GM12892 (cell line): ENCODE data around the gene RAVER1.

Experiments used
- DNase-seq: peaks from one replicate; pipeline ENCODE4 v3.0.0; 2011; ENCODE audit not compliant: insufficient read length
- FAIRE-seq: peaks from 2 replicates; lab custom pipeline; 2011; peaks lifted over from hg19 to GRCh38; lab: Jason Lieb, UNC
- POLR2A ChIP-seq: IDR thresholded peaks from 2 replicates; pipeline ENCODE4 v1.6.1; 2011; ENCODE audit warnings: low read depth, low read length, control low read depth
- POLR2AphosphoS5 ChIP-seq: IDR thresholded peaks from 2 replicates; pipeline ENCODE4 v1.6.1; 2011; ENCODE audit warnings: low read depth, low read length, control low read depth
- TAF1 ChIP-seq: IDR thresholded peaks from 2 replicates; pipeline ENCODE4 v1.6.1; 2011; ENCODE audit warnings: low read depth, mild to moderate bottlenecking, control low read depth, low read length, borderline replicate concordance

The RAVER1 gene

DNA sequence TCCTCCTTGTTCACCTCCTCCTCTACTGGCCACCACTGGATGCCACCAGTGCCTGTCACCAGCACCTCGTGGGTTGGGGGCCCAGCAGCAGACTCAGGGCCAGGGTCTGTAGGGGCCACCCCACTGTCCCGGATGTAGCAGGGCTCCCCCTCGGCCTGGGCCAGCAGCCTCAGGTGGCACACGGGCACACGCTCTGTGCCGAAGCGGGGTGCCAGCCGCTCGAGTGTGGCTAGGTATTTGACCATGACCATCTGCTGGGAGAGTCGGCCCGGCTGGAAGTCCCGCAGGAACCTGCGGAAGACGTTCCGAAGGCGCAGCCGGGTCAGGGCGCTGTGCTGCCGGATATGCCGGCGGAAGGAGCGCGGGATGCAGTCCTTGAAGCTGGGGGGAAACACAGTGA is 32.2 kb upstream of the RAVER1 start:
- FAIRE-seq (no peak), DNase-seq (no peak)
- TF ChIP-seq POLR2A (no peak), TAF1 (no peak), POLR2AphosphoS5 (no peak)

DNA sequence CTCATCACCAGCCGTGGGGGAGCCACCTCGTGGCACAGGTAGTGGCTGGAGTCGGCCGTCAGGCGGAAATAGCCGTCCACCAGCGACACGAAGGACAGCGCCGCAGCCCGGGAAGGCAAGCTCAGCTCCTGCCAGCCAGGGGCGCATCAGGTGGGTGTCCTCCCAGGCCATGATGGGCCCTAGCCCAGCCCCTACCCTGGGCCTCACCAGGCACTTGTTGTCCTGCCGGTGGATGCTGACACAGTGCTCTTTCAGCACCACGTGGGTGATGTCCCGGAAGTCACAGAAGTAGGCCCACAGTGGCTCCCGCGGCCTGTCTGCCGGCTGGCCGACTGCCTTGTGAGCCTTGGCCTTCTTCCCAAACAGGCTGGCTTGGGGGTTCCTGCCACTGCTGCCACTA is 31.3 kb upstream of the RAVER1 start:
- no peak for TF ChIP-seq POLR2A
- no peak for TF ChIP-seq TAF1
- TF ChIP-seq POLR2AphosphoS5: no peak
- FAIRE-seq: no peak

DNA sequence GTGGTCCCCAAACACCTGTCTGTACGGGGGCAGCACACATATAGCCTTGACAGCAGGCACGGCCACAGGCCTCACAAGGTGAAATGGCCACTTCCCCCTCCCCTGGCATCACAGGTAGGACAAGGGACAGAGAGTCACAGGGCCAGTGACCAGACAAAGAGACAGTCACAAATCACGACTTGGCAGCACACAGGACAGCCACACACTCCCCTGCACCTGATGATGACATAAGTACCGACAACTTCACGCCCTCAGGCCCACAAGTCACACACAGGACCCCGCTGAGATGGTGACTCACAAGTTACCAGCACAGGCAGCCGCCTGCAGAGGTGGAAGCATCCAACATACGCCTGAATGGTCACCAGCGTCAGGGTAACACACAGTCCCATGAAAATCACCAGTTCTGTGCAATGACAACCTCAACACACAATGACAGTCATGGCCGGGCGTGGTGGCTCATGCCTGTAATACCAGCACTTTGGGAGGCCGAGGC is 30.5 kb upstream of the RAVER1 start:
- FAIRE-seq (no peak), DNase-seq (no peak)
- TF ChIP-seq POLR2AphosphoS5 (no peak), TAF1 (no peak)

More for the DNA sequence above, 31.3 kb upstream of the RAVER1 start:
- no peak for DNase-seq

DNA sequence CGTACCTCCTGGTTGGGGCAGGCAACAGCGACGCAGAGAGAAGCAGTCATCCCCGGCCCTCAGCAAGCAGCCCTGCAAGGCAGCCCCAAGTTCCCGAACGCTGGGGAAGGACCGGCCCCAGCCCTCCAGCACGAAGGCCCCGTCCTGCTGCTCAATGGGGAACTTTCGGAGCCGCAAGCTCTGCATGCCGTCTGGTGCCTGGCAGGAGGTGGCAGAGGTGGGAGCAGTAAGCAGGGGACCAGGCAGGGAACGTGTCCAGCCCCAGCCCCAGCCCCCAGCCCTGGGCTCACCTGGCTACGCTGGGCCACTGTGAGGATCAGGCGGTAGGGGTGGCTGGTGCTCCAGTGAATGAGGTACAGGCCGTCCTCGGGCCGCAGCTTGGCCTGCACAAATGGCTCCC is 28.9 kb upstream of the RAVER1 start:
- DNase-seq (peak; percentile 10), FAIRE-seq (no peak)
- no peak for TF ChIP-seq POLR2A
- no peak for TF ChIP-seq TAF1
- no peak for TF ChIP-seq POLR2AphosphoS5

DNA sequence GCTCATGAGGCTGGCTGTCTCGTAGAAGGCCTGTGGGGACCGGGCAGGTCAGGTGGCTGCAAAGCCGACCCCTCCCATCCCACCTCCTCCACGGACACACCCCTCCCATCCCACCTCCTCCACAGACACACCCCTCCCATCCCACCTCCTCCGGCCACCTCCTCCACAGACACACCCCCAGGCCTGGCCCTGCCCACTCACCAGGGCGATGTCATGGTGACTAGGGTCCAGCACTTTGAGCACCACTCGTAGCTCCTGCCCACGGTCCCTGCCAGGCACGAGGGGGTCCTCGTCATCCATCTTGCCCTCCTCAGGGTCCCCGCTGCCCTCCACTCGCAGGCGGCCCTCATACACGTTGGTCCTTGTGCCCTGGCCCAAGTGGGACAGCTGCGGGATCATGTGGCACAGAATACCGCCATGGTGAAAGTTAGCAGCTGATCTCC is 28.3 kb upstream of the RAVER1 start:
- no peak for FAIRE-seq
- TF ChIP-seq POLR2A: no peak
- no peak for TF ChIP-seq TAF1
- no peak; the same call in 1 of the 2 replicates for TF ChIP-seq POLR2AphosphoS5

DNA sequence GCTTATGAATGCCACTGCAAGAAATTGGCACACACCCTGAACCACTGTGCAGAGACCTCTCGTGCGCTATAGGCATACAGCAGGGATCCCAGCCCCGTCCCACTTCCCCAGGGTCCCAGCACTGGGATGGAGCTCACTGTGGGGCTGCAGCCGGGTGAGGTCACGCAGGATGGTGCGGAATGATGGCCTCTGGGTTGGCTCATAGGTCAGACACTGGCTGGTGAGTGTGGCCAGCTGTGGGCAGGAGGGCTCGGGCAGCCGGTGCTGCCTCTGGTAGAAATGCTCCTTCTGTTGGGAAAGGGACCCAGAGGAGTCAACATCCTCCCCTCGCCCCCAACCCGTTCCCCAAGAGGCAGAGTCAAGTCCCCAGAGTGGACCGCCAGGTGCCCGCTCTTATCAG is 23.1 kb upstream of the RAVER1 start:
- no peak; the same call in 1 of the 2 replicates for TF ChIP-seq POLR2AphosphoS5
- TF ChIP-seq POLR2A: no peak
- no peak for TF ChIP-seq TAF1
- FAIRE-seq (no peak), DNase-seq (no peak)

More for the DNA sequence above, 28.3 kb upstream of the RAVER1 start:
- peak; percentile 13 for DNase-seq

DNA sequence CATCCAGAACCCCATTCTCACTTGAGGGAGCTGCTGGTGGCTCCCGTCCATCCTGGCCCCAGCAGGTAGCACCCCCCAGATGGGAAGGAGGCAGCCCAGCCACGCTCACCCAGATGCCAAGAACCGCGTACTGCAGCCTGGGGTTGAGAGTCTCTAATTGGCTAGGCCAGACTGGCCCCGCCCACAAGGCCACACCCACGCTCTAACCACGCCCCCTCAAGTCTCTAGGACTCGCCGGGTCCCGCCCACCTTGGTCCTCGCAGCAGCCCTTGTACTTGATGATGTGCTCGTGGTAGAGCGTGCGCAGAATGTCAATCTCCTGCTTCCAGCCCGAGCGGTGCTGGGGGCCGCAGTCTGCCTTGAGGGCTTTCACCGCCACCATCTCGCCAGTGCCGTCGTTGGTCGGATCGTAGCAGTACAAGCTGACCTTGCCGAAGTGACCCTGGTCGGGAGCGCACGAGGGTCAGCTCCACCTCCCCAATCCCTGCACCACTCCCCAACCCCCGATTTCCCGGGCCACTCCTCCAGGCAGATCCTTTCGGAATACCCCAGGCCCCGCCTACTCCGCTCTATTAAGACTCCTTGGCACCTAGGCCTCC is 20.6 kb upstream of the RAVER1 start:
- no peak for TF ChIP-seq POLR2A
- TF ChIP-seq TAF1: no peak
- DNase-seq (peak; percentile 19), FAIRE-seq (peak; percentile 24)

DNA sequence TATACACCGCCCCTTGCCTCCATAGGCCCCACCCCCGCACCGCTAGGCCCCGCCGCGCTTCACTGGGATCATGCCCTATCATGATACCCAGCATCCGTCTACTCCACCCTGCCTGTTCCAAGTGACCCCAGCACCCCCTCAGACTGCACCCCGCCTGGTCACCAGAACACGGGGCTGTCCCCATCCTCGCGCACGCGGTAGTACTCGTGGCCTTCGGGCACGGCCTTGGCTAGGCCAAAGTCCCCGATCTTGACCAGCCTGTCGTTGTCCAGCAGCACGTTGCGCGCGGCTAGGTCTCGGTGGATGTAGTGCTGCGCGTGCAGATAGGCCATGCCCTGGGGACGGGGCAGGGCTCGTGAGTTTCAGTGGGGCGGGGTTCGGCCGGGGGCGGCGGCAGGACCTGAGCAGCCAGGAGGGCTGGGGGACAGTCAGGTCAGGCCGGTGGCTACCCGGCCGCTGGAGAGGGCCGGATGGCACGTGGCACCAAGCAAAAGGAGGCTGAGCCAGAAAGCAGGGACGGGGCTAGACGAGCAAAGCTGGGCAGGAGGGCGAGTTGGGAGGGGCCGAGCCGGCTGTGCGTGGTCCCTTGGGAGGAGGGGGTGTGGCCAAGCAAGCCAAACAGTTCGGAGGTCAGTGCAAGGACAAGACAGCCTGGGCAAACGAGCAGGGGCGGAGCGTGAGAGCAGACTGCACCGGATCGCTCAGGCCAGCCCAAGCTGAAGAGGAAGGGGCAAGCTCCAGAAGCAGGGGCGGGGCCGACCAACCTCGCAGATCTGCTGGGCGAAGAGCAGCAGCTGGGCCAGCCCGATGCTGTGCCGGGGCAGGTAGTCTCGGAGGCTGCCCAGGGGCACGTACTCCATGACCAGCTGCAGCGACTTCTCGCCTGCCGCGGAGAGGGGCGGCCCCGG is 19.7 kb upstream of the RAVER1 start:
- FAIRE-seq: no peak
- DNase-seq: peak; percentile 13
- TF ChIP-seq POLR2AphosphoS5 (no peak), POLR2A (no peak), TAF1 (no peak)

DNA sequence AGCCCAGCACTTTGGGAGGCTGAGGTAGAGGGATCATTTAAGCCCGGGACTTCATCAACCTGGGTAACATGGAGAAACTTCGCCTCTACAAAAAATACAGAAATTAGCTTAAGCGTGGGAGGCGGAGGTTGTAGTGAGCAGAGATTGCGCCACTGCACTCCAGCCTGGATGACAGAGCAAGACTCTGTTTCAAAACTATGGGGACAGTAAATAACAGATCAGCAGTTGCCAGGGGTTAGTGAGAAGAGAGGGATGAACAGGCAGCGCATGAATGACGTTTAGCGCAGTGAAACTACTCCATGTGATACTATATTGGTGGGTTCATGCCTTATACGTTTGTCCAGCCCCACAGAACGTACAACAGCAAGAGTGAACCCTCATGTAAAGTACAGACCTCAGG is 13.2 kb upstream of the RAVER1 start:
- DNase-seq (no peak), FAIRE-seq (no peak)
- TF ChIP-seq TAF1 (no peak), POLR2A (no peak), POLR2AphosphoS5 (no peak)

DNA sequence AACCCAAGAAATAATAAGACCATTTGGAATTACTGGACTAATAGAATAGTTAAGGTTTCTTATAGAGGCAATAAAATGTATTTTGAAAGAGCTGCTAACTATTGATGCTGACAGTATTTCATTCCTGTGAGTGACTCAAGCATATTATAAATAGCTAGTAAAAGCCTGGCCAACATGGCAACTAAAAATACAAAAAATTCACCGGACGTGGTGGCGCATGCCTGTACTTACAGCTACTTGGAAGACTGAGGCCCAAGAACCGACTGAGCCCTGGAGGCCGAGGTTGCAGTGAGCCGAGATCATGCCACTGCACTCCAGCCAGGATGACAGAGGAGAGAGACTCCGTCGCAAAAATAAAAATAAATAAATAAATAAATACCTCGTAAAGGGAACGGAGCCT is 11.5 kb upstream of the RAVER1 start:
- no peak for FAIRE-seq

DNA sequence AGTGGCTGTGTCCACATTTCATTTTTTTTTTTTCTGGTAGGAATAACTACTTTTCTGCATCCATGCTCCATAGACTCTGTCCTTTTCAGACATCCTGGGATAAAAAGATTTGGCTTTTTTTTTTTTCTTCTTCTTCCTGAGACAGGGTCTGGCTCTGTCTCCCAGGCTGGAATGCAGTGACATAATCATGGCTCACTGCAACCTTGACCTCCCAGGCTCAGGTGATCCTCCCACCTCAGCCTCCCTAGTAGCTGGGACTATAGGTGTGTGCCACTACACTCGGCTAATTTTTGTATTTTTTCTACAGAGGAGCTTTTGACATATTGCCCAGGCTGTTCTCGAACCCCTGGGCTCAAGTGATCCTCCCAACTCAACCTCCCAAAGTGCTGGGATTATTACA is 10.2 kb upstream of the RAVER1 start:
- TF ChIP-seq POLR2A (no peak), POLR2AphosphoS5 (no peak), TAF1 (no peak)
- DNase-seq: no peak
- FAIRE-seq: no peak

More for the DNA sequence above, 11.5 kb upstream of the RAVER1 start:
- TF ChIP-seq POLR2A: no peak
- no peak for TF ChIP-seq TAF1
- no peak for TF ChIP-seq POLR2AphosphoS5
- no peak for DNase-seq

DNA sequence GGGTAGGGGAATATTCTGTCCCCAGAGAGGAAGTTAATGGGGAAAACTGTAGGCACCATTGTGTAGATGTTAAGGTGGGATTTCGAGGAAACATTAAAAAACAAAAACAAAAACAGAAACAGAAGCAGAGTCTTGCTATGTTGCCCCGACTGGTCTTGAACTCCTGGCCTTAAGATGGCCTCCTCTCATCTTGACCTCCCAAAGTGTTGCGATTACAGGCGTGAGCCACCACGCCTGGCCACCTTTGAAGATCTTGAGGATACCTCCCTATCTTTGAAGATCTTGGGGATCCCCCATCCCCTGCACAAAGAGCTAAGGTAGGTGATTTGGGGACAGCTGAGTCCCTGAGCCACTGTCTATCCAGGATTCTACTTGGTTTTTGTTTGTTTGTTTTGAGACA is 6.6 kb upstream of the RAVER1 start:
- FAIRE-seq (peak; percentile 42), DNase-seq (no peak)
- TF ChIP-seq TAF1 (no peak), POLR2AphosphoS5 (no peak), POLR2A (no peak)
